Measurements from ENCODE around the gene PBRM1. TPM values are rescaled to one million over a fixed set of nuclear protein-coding genes. Genes with fewer than 3 reads are reported as not detected.
A peak's percentile ranks its signal among the peaks of the same experiment; 100 is the strongest.

The PBRM1 gene
- 88.6 and 116 TPM in 2 replicates for total RNA-seq (ENCODE audit: low replicate concordance)

DNA sequence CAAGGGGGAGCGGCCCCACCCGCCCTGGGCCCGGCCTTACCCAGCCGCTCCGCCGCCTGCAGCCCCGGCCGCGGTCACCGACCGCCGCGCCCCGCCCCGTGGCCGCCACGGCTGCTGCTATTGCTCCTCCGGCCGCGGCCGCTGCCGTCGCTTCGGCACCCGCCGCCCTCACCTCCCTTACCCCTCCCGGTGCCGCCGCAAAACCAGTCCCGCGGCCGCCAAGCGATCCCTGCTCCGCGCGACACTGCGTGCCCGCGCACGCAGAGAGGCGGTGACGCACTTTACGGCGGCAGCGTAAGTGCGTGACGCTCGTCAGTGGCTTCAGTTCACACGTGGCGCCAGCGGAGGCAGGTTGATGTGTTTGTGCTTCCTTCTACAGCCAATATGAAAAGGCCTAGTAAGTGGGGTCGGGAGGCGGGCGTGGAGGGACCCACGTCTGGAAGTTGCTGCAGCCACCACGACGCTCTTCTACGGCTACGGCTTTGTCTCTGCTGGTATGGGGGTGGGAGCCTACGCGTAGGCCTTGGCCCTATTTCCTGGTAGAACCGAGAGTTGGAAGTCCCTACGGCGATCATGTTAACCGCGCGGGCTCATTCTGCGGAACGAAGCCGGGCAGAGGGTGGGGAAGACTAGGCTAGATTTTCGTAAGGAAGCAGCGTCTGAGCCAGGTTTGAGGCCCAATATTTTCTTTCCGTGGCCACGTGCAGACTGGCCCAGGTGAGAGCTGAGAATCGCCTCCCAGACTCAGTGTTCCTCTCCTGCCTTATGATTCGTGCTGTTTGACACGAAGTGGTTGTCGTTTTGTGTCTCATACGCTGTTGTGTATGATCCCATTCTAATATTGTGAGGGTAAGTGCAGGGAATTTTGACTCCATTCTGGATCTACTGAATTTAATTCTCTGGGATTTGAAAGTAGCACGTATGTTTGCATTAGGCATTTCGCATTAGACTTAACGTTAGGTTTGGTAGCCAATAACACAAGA, at the start of gene PBRM1, which contains the start of gene GNL3:
PBRM1 (minus strand) TSS at position 205 of the 983 bp plus-strand sequence.
GNL3 (plus strand) TSS at position 324 of the 983 bp plus-strand sequence; CDS start at position 385, 61 bp downstream.
- peak within 1 kb of the TSS; percentile 30 for H2AFZ ChIP-seq (replicated peaks)
- Mint-ChIP-seq H3K27me3 (ENCODE audit: insufficient read depth, low read depth) (peaks cover 2% of the 10 kb centered on the region), H3K27ac (peak within 1 kb of the TSS; percentile 99), H3K4me3 (peak within 1 kb of the TSS; percentile 99), H3K36me3 (peaks cover 21% of the 10 kb centered on the region), H3K9me3 (no peaks in the 10 kb centered on the region), H3K4me1 (peaks cover 31% of the 10 kb centered on the region)
- H3K9ac ChIP-seq, result peak within 1 kb of the TSS; percentile 91
- DNase-seq (ENCODE audit: low spot score), result peak; percentile 98
- H3K27me3 ChIP-seq, result no peaks in the 10 kb centered on the region
- peak within 1 kb of the TSS; percentile 96 for H3K27ac ChIP-seq
- peaks cover 17% of the 10 kb centered on the region for H4K20me1 ChIP-seq (ENCODE audit: low read depth)
- peak within 1 kb of the TSS; percentile 90 for H3K4me3 ChIP-seq
- no peak for TF ChIP-seq EZH2 (IDR thresholded peaks at IDR 0.05)
- H3K9me3 ChIP-seq (ENCODE audit: low read depth), result no peaks in the 10 kb centered on the region
- peaks cover 95% of the 10 kb centered on the region for H3K79me2 ChIP-seq (ENCODE audit: low read depth)
- peaks cover 41% of the 10 kb centered on the region for H3F3A ChIP-seq (ENCODE audit: low read depth)
- peaks cover 28% of the 10 kb centered on the region for H3K36me3 ChIP-seq
- H3K4me1 ChIP-seq, result peaks cover 21% of the 10 kb centered on the region
- H3K4me2 ChIP-seq, result peak within 1 kb of the TSS; percentile 97

DNA sequence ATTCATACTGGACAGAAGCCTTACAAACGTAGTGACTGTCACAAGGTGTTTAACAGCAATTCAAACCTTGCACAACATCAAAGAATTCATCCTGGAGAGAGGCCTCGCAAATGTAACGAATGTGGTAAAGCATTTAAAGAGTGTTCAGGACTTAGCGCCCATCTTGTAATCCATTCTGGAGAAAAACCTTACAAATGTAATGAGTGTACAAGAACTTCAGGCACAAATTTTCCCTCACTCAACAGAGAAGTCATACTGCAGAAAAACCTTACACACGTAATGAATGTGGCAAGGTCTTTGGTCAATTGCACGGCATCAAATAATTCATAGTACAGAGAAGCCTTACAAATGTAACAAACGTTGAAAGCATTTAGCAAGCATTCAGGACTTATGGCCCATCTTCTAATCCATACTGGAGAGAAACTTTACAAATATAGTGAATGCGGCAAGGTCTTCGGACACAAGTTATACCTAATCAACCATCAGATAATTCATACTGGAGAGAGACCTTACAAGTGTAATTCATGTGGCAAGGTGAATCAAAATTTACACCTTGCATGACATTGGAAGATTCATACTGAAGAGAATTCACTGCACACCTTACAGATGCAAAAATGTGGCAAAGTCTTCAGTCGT, 47.7 kb upstream of the PBRM1 start:
- Mint-ChIP-seq H3K9me3 (peaks cover 14% of the 10 kb centered on the region), H3K27ac (no peak overlapping the region), H3K27me3 (ENCODE audit: insufficient read depth, low read depth) (no peaks in the 10 kb centered on the region), H3K4me3 (no peak overlapping the region), H3K4me1 (no peaks in the 10 kb centered on the region), H3K36me3 (peaks cover 58% of the 10 kb centered on the region)
- Histone ChIP-seq H3K4me2 (no peak overlapping the region), H3K27ac (no peak overlapping the region), H3K27me3 (no peaks in the 10 kb centered on the region), H3K9me3 (ENCODE audit: low read depth) (peaks cover 2% of the 10 kb centered on the region), H3K9ac (no peak overlapping the region), H3F3A (ENCODE audit: low read depth) (no peaks in the 10 kb centered on the region), H4K20me1 (ENCODE audit: low read depth) (no peaks in the 10 kb centered on the region), H3K79me2 (ENCODE audit: low read depth) (no peaks in the 10 kb centered on the region), H3K4me3 (no peak overlapping the region), H2AFZ (replicated peaks) (no peak overlapping the region), H3K4me1 (no peaks in the 10 kb centered on the region), H3K36me3 (peaks cover 22% of the 10 kb centered on the region)
- no peak for DNase-seq (ENCODE audit: low spot score)
- TF ChIP-seq EZH2phosphoT487 (IDR thresholded peaks at IDR 0.05), result no peak
- TF ChIP-seq EZH2 (IDR thresholded peaks at IDR 0.05), result no peak
- TF ChIP-seq, protein P1, sequence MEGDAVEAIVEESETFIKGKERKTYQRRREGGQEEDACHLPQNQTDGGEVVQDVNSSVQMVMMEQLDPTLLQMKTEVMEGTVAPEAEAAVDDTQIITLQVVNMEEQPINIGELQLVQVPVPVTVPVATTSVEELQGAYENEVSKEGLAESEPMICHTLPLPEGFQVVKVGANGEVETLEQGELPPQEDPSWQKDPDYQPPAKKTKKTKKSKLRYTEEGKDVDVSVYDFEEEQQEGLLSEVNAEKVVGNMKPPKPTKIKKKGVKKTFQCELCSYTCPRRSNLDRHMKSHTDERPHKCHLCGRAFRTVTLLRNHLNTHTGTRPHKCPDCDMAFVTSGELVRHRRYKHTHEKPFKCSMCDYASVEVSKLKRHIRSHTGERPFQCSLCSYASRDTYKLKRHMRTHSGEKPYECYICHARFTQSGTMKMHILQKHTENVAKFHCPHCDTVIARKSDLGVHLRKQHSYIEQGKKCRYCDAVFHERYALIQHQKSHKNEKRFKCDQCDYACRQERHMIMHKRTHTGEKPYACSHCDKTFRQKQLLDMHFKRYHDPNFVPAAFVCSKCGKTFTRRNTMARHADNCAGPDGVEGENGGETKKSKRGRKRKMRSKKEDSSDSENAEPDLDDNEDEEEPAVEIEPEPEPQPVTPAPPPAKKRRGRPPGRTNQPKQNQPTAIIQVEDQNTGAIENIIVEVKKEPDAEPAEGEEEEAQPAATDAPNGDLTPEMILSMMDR (IDR thresholded peaks at IDR 0.05), result no peak

DNA sequence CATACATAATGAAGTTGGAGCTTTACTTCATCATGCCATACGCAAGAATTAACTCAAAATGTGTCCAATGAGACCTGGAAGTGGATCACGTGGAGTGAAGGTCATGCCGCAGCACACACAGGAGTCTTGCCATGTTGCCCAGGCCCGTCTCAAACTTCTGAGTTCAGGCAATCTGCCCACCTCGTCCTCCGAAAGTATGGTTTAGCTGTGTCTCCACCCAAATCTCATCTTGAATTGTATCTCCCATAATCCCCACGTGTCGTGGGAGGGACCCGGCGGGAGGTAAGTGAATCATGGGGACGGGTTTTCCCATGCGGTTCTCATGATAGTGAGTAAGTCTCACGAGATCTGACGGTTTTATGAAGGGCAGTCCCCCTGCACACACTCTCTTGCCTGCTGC, 45.9 kb upstream of the PBRM1 start:
- Histone ChIP-seq H3K4me3 (no peak overlapping the region), H3K36me3 (peaks cover 22% of the 10 kb centered on the region), H3K79me2 (ENCODE audit: low read depth) (no peaks in the 10 kb centered on the region), H3K4me2 (no peak overlapping the region), H2AFZ (replicated peaks) (no peak overlapping the region), H3K27ac (no peak overlapping the region), H3F3A (ENCODE audit: low read depth) (no peaks in the 10 kb centered on the region), H3K9me3 (ENCODE audit: low read depth) (peaks cover 3% of the 10 kb centered on the region), H4K20me1 (ENCODE audit: low read depth) (no peaks in the 10 kb centered on the region), H3K27me3 (no peaks in the 10 kb centered on the region), H3K9ac (no peak overlapping the region), H3K4me1 (no peaks in the 10 kb centered on the region)
- TF ChIP-seq, protein P1 (IDR thresholded peaks at IDR 0.05), result no peak
- TF ChIP-seq EZH2phosphoT487 (IDR thresholded peaks at IDR 0.05), result no peak
- no peak for TF ChIP-seq EZH2 (IDR thresholded peaks at IDR 0.05)
- Mint-ChIP-seq H3K9me3 (peaks cover 15% of the 10 kb centered on the region), H3K27me3 (ENCODE audit: insufficient read depth, low read depth) (no peaks in the 10 kb centered on the region), H3K4me1 (no peaks in the 10 kb centered on the region), H3K4me3 (no peak overlapping the region), H3K36me3 (peaks cover 62% of the 10 kb centered on the region), H3K27ac (no peak overlapping the region)
- no peak for DNase-seq (ENCODE audit: low spot score)

Measured in neural progenitor cell (in vitro differentiated cells).